Measurements from ENCODE around the gene CIT.

The CIT gene

GRCh38 chr12:119758234-119758633 lies 118.9 kb downstream of the CIT start:
- FAIRE-seq = no peak
- DNase-seq (ENCODE audit: extremely low spot score, insufficient read length, low read depth) = no peak

GRCh38 chr12:119751961-119752360 lies 125.2 kb downstream of the CIT start:
- no peak for FAIRE-seq

DNA sequence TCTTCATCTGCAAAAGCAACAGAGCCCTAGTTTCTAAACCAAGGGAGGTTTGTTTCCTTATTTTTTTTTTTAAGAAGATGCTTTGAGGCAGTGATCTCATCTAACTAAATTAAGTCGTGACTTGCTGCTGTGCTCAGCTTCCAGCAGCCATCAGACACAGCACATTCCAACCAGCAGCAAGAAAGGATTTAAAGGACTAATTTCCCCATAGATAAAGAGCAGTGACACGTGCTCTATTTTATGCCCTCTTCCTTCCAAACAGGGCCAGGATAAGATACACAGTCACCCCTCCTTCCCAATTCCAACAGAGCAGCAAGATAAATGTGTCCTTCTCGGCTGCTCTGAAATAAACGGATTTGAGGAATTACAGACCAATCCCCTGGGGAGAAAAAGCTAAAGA lies 127.5 kb downstream of the CIT start:
- DNase-seq (ENCODE audit: extremely low spot score, insufficient read length, low read depth) = no peak
- FAIRE-seq = no peak

More at GRCh38 chr12:119751961-119752360, 125.2 kb downstream of the CIT start:
- DNase-seq (ENCODE audit: extremely low spot score, insufficient read length, low read depth) = no peak

DNA sequence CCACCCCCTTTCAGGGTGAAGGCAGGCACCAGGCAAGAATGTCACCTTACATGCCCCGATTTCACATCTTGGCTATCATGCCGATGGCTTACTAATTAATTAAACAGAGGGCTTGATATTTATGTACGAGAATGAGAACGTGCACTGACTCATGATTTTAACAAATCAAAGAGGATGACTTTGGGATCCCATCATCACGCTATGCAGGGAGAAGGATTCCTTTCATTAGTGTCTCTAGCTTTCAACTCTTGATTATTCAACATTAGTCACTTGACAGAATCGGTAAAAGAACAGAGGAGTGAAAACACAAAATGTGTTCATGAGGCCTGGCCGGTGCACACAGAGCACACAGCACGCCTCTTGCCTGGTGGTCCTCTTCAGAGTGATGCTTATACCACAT lies 128.6 kb downstream of the CIT start:
- no peak for FAIRE-seq
- DNase-seq (ENCODE audit: extremely low spot score, insufficient read length, low read depth) = no peak

GRCh38 chr12:119746169-119746568 lies 131.0 kb downstream of the CIT start:
- DNase-seq (ENCODE audit: extremely low spot score, insufficient read length, low read depth) (no peak), FAIRE-seq (no peak)

GRCh38 chr12:119744900-119745606 lies 132.1 kb downstream of the CIT start:
- no peak for FAIRE-seq
- DNase-seq (ENCODE audit: extremely low spot score, insufficient read length, low read depth) = no peak

DNA sequence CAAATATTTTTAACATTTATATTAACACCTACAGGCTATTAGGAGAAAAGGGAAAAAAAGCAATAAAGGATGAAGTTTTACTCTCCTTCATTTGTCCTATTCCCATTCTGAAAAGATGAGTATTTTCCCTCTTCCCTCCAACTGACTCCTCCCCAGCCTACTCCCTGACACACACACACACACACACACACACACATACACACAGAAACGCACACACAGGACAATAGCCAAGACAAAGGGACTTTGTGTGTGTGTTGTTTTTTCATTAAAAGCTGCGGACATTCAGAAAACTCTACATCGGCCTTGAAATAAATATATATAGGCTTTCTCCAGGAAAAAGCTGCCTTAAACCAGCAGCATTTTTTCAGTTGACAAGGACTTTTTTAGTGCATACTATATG lies 134.4 kb downstream of the CIT start:
- FAIRE-seq = no peak
- no peak for DNase-seq (ENCODE audit: extremely low spot score, insufficient read length, low read depth)

DNA sequence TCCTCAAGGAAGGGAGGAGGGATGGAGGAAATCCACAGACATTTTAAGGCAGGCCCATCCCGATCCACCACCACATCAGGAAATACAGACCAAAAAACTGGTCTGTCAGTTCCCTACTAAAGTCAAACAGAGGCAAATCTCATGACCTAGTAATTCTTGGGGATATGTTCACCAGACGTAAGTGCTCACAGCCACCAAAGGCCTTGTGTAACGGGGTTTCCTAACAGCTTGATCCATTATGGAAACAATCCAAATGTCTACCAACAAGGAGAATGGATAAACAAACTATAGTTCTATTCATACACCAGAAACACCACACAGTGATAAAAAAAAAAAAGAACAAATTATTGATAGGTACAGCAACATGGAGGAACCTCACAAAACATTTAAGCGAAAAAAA lies 136.3 kb downstream of the CIT start:
- FAIRE-seq (no peak), DNase-seq (ENCODE audit: extremely low spot score, insufficient read length, low read depth) (no peak)

- FAIRE-seq = no peak
- no peak for DNase-seq (ENCODE audit: extremely low spot score, insufficient read length, low read depth)
Measured at GRCh38 chr12:119735079-119735478, 142.0 kb downstream of the CIT start.

DNA sequence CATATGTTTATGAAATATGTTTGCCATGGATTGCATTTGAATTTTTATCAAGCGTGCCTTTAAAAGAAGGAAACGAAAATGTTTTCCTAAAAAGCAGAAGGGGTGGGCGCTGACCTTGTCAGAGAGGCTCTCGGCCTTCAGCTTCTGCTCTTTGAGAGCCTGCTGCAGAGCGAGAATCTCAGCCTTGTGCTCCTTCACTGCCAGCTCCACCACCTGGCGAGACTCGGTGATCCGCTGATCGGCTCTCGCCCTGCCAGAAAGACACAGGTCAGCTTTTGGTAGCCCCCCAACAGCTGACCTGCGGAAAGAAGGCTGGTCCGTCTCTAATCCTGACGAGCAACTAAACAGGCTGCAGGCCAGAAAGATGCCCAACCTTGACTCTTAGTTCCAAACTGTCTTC lies 146.7 kb downstream of the CIT start:
- FAIRE-seq (no peak), DNase-seq (ENCODE audit: extremely low spot score, insufficient read length, low read depth) (no peak)

DNA sequence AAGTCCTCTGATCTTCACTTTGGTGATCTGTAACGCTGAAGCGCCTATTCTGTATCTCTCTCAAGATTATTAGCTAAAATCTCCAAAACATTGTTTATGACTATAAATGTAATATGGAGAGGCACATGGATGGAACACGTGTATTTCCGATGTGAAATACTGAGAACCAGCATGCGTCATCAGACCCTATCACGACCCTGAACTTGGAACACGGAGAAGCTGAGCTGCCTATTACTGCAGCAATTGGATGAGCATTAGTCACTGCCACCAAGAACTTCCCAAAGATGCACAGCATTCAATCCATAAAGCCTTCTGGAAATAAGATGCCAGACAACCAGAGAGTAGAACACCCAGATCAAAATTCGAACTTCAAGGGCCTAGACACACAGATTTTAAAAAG lies 147.2 kb downstream of the CIT start:
- DNase-seq (ENCODE audit: extremely low spot score, insufficient read length, low read depth) (no peak), FAIRE-seq (no peak)

DNA sequence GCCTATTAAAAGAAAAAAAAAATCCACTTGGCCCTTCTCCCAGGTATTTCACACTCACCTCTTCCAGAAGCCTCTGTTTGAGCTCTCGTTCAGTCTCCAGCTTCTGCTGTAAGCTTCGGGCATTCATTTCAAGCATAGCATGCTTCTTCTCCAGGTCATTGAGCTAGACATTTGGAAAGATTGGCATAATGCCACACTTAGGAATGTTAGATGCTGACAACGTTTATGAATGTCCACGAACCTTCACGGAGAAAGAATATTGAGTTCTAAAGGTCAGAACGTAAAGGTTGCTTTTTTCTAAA lies 148.7 kb downstream of the CIT start:
- FAIRE-seq (no peak), DNase-seq (ENCODE audit: extremely low spot score, insufficient read length, low read depth) (no peak)

DNA sequence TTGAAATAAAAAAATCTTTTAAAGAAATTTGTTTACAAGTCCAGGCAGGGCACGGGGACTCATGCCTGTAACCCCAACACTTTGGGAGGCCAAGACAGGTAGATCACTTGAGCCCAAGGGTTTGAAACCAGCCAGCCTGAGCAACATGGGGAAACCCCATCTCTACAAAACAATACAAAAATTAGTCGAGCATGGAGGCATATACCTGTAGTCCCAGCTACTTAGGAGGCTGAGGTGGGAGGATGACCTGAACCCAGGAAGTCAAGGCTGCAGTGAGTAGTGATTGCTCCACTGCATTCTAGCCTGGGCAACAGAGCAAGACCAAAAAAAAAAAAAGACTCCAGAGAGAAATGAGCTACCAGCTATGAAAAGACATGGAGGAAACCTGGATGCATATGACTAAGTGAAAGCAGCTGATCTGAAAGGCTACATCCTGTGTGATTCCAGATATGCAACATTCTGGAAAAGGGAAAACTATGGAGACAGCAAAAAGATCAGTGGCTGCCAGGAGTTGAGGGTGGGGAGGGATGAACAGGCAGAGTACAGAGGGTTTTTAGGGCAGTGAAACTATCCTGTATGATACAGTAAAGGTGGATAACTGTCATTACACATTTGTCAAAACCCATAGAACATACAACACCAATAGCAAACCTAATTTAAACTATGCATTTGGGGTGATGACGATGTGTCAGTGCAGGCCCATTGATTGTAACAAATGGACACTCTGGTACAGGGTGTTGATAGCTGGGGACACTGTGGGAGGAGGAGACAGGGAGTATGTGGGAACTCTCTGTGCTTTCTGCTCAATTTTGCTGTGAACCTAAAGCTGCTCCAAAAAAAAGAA lies 149.3 kb downstream of the CIT start:
- peak; percentile 41 for FAIRE-seq

GRCh38 chr12:119725523-119725922 lies 151.6 kb downstream of the CIT start:
- FAIRE-seq = no peak
- no peak for DNase-seq (ENCODE audit: extremely low spot score, insufficient read length, low read depth)

More for the DNA sequence above, 149.3 kb downstream of the CIT start:
- no peak for DNase-seq (ENCODE audit: extremely low spot score, insufficient read length, low read depth)

DNA sequence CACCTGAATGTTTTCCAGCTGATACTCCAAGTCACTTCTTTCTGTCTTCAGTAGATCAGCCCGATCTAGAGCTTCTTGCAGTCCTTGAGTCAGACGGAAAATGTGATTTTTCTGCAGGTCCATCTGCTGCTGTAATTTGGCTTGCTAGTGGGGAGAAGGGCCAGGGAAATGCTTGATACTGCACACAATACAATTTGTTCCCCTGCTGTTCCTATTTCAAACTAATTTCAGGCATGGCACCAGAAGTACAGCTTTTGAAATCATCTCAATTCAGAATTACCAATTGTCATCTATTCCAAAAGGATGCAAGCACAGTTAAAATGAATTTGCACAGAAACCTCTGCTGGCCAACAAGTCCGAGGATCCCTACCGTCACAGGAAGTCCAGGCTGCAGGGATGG lies 155.8 kb downstream of the CIT start:
- DNase-seq (ENCODE audit: extremely low spot score, insufficient read length, low read depth) (no peak), FAIRE-seq (no peak)

- no peak for DNase-seq (ENCODE audit: extremely low spot score, insufficient read length, low read depth)
- no peak for FAIRE-seq
Measured at GRCh38 chr12:119720349-119720748, 156.8 kb downstream of the CIT start.

DNA sequence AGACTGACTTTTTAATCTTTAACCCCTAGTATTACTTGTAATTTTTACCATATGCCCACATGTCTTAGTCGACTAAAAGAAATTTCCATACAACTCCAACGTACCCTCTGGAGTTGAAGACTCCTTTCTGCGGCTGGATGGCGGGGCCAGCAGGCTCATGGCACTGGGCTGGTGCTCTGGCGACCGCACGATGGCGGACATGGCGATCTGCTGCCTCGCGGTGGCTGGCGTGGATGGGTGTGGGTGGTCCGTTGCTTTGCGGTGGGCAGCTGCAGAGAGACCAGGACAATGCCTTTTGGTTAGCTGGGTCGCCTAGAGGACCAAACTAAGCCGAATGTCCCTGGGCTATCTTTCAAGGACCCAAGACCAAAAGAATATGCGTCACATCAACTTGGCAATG lies 159.0 kb downstream of the CIT start:
- DNase-seq (ENCODE audit: extremely low spot score, insufficient read length, low read depth) (no peak), FAIRE-seq (no peak)

- FAIRE-seq = no peak
- no peak for DNase-seq (ENCODE audit: extremely low spot score, insufficient read length, low read depth)
Measured at GRCh38 chr12:119715268-119715620, 161.9 kb downstream of the CIT start.

- DNase-seq (ENCODE audit: extremely low spot score, insufficient read length, low read depth) (no peak), FAIRE-seq (no peak)
Measured at GRCh38 chr12:119714614-119715267, 162.4 kb downstream of the CIT start.

DNA sequence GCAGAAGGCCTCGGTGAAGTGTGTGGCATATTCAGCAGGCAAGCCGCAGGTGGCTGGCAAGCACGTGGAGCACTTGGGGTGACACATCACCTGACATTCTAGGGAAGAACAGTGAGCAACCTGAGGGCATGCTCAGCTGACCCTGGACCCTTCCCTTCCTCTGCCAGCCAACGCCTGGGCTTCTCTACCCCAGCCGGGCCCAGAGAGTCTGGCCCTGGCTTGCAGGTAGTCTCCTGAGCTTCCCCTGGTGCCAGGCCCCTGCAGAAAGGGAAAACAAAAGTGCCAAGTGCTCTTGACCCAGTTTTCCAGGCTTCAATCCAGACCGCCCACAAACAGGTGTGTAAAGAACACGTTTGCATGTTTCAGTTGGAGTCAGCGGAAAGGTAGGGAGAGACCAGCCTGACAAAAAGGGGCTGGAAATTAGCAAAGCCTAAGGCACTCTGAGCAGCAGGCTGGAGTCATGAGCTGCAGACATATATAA lies 163.5 kb downstream of the CIT start:
- DNase-seq (ENCODE audit: extremely low spot score, insufficient read length, low read depth) (no peak), FAIRE-seq (no peak)

DNA sequence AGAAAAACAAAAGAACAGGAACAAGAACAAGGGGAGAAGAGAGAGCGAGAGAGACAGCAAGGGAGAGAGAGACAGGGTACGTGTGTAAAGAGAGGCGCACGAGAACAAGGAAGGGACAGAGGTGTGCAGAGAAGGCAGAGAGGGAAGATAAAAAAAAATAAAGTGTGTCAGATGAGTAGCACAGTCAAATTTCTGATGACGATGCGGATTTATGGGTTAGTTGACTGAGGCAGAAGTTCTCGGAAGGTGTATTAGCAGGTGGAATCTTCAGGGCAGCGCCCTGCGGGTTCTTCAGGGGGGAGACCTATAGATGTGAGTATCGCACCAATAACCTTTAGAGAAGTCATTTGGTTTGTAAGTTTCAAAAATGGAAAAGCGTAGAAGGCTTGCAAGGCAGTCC lies 164.4 kb downstream of the CIT start:
- FAIRE-seq (no peak), DNase-seq (ENCODE audit: extremely low spot score, insufficient read length, low read depth) (no peak)

All from GM18507 (cell line).